ENCODE measurements around the gene RHOT1. TPM values are rescaled to one million over a fixed set of nuclear protein-coding genes. Genes with fewer than 3 reads are reported as not detected.

RHOT1 gene
- total RNA-seq, 1 donor from 2014 or later = 26.2 TPM

DNA sequence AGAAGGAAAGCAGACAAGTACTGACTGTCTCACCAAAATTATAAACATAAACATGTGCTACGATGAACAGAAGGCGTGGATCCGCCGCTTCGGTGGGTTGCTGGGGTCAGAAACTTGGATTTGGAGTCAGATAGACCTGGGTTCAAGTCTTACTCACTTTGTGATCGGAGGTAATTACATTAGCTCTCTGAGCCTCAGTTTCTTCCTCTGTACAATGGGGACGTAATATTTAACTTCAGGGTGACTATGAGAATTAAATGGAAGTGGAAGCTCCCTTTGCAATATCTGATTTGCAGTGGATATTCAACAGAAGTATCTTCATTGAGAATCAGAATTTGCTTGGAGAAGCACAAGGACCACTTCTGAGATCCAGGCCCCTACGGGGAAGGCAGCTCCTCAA lies 129.5 kb downstream of the RHOT1 start:
- H3K36me3 Mint-ChIP-seq = no peaks in the 10 kb centered on the region
- peaks cover 15% of the 10 kb centered on the region for H3K4me1 Mint-ChIP-seq (ENCODE audit: unreplicated experiment)
- no peak for DNase-seq (ENCODE audit: extremely low spot score, unreplicated experiment)
- TF ChIP-seq, protein P1, sequence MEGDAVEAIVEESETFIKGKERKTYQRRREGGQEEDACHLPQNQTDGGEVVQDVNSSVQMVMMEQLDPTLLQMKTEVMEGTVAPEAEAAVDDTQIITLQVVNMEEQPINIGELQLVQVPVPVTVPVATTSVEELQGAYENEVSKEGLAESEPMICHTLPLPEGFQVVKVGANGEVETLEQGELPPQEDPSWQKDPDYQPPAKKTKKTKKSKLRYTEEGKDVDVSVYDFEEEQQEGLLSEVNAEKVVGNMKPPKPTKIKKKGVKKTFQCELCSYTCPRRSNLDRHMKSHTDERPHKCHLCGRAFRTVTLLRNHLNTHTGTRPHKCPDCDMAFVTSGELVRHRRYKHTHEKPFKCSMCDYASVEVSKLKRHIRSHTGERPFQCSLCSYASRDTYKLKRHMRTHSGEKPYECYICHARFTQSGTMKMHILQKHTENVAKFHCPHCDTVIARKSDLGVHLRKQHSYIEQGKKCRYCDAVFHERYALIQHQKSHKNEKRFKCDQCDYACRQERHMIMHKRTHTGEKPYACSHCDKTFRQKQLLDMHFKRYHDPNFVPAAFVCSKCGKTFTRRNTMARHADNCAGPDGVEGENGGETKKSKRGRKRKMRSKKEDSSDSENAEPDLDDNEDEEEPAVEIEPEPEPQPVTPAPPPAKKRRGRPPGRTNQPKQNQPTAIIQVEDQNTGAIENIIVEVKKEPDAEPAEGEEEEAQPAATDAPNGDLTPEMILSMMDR (conservative IDR thresholded peaks at IDR 0.05) = no peak
- H3K27me3 Mint-ChIP-seq = peaks cover 59% of the 10 kb centered on the region
- no peak overlapping the region for H3K27ac Mint-ChIP-seq
- no peak overlapping the region for H3K4me3 Mint-ChIP-seq
- no peaks in the 10 kb centered on the region for H3K9me3 Mint-ChIP-seq

DNA sequence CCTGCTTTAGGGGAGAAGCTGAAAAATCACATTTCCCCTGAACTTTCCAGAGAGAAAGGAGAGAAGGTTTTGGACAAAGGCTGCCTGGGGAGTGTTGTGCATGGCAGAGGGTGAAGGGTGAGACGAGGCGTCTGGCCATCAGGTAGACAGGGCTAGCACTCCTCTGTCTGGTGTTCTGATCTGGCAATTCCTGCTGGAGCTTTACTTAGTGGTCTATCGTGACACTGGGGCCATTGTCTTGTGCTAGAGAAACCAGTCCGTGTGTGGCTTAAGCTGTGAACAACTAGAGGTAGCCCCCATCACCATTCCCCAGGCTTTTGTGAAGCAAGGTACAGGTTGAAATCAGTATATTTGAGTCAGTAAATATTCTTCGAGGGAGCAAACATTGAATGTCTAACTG lies 131.8 kb downstream of the RHOT1 start:
- no peak overlapping the region for H3K4me3 Mint-ChIP-seq
- peaks cover 5% of the 10 kb centered on the region for H3K4me1 Mint-ChIP-seq (ENCODE audit: unreplicated experiment)
- no peak for DNase-seq (ENCODE audit: extremely low spot score, unreplicated experiment)
- no peaks in the 10 kb centered on the region for H3K36me3 Mint-ChIP-seq
- H3K27ac Mint-ChIP-seq = no peak overlapping the region
- TF ChIP-seq, protein P1 (conservative IDR thresholded peaks at IDR 0.05) = no peak
- no peaks in the 10 kb centered on the region for H3K9me3 Mint-ChIP-seq
- peaks cover 37% of the 10 kb centered on the region for H3K27me3 Mint-ChIP-seq

DNA sequence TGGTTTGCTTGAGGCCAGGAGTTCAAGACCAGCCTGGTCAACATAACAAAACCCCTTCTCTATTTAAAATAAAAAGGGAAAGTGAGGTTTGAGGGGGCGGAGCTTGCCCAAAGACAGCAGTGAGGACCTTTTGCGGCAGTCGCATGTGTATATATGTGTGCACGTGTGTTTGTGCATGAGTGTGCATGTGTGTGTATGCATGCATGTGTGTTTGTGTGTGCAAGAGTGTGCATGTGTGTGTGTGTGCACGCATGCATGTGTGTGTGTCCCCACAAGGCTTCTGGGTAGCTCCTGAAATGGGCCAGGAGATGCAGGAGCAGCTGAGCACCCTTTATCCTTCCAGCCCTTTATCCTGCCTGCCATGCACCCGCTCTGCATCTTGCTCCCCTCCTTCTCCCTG lies 132.3 kb downstream of the RHOT1 start:
- H3K36me3 Mint-ChIP-seq = no peaks in the 10 kb centered on the region
- no peak overlapping the region for H3K27ac Mint-ChIP-seq
- H3K4me1 Mint-ChIP-seq (ENCODE audit: unreplicated experiment) = peaks cover 7% of the 10 kb centered on the region
- H3K9me3 Mint-ChIP-seq = no peaks in the 10 kb centered on the region
- TF ChIP-seq, protein P1 (conservative IDR thresholded peaks at IDR 0.05) = no peak
- H3K4me3 Mint-ChIP-seq = no peak overlapping the region
- peaks cover 31% of the 10 kb centered on the region for H3K27me3 Mint-ChIP-seq
- no peak for DNase-seq (ENCODE audit: extremely low spot score, unreplicated experiment)

Other genes starting within 250 kb of the RHOT1 start
- 76.1 and 86.4 TPM in 2 replicates for gene UTP6, start 240.8 kb upstream of the RHOT1 start, total RNA-seq (ENCODE audit: low replicate concordance)
- 26.5 and 29.8 TPM in 2 replicates for gene SUZ12, start 205.5 kb upstream of the RHOT1 start, total RNA-seq (ENCODE audit: low replicate concordance)
- 15.0 and 28.8 TPM in 2 replicates for gene LRRC37B, start 135.1 kb upstream of the RHOT1 start, total RNA-seq (ENCODE audit: low replicate concordance)
- 1.4 and 4.4 TPM in 2 replicates for gene RHBDL3, start 123.3 kb downstream of the RHOT1 start, total RNA-seq (ENCODE audit: low replicate concordance)
- 19.4 and 31.0 TPM in 2 replicates for gene C17orf75, start 199.7 kb downstream of the RHOT1 start, total RNA-seq (ENCODE audit: low replicate concordance)
- gene ZNF207, start 207.7 kb downstream of the RHOT1 start, total RNA-seq (ENCODE audit: low replicate concordance) = 151 and 206 TPM in 2 replicates

Measured in type B pancreatic cell (in vitro differentiated cells).